Common myeloid progenitor, CD34-positive (primary cell): Measurements from ENCODE around the gene TMEM247.

Experiments used
- CTCF ChIA-PET: fragments of 350-600 bp; sonication (Branson Sonifier 250); formaldehyde crosslinking; loops from one replicate; lab custom pipeline; 2021; ENCODE audit warnings: antibody characterized with exemption; lab: Charles Lee
- POLR2A ChIA-PET: fragments of 350-600 bp; sonication (Branson Sonifier 250); formaldehyde crosslinking; loops from one replicate; lab custom pipeline; 2021; ENCODE audit warnings: antibody characterized with exemption; lab: Charles Lee
- DNase-seq, 3 donors: peaks; one replicate each; pipeline versions ENCODE4 v3.0.0 to v3.0.0-alpha.2; 2013
- H3K27ac ChIP-seq, 2 experiments: 1 replicate in 1 of 2; 2 replicates in 1 of 2; pipeline ENCODE4 v1.7.0; 2013; ENCODE audit warnings: inconsistent platforms in 2 of 2, low read length in 2 of 2, mild to moderate bottlenecking in 2 of 2, low read depth in 1 of 2, moderate library complexity in 1 of 2; ENCODE audit not compliant: severe bottlenecking in 2 of 2, insufficient read depth in 1 of 2, poor library complexity in 1 of 2
- H3K27me3 ChIP-seq, 5 experiments: replicated peaks in 2 of 5; 1 replicate in 3 of 5; 2 replicates in 2 of 5; pipeline versions ENCODE4 v1.6.1 to v1.7.0; 2013; ENCODE audit warnings: low read length in 4 of 5, mild to moderate bottlenecking in 2 of 5, moderate library complexity in 2 of 5, inconsistent platforms in 1 of 5; ENCODE audit not compliant: insufficient read depth in 5 of 5, control insufficient read depth in 4 of 5
- H3K36me3 ChIP-seq, 4 experiments: 1 replicate in 2 of 4; 2 replicates in 2 of 4; pipeline versions ENCODE4 v1.6.1 to v1.7.0; 2013; ENCODE audit warnings: low read length in 3 of 4, control low read depth in 1 of 4, mild to moderate bottlenecking in 1 of 4; ENCODE audit not compliant: control insufficient read depth in 4 of 4, insufficient read depth in 4 of 4
- H3K4me1 ChIP-seq, 4 experiments: 1 replicate in 3 of 4; 2 replicates in 1 of 4; pipeline versions ENCODE4 v1.6.1 to v1.7.1; 2013; ENCODE audit warnings: low read length in 3 of 4, mild to moderate bottlenecking in 3 of 4, control low read depth in 1 of 4, inconsistent platforms in 1 of 4, moderate library complexity in 1 of 4; ENCODE audit not compliant: control insufficient read depth in 4 of 4, insufficient read depth in 4 of 4; ENCODE audit errors: control extremely low read depth in 1 of 4
- H3K4me3 ChIP-seq, 7 experiments: 1 replicate in 4 of 7; 2 replicates in 3 of 7; pipeline versions ENCODE4 v1.5.1 to v1.7.0; 2013; ENCODE audit warnings: mild to moderate bottlenecking in 7 of 7, low read length in 6 of 7, moderate library complexity in 6 of 7, inconsistent platforms in 2 of 7, low read depth in 2 of 7, control low read depth in 1 of 7; ENCODE audit not compliant: insufficient read depth in 4 of 7, control insufficient read depth in 1 of 7; ENCODE audit errors: extremely low read depth in 1 of 7
- H3K9me3 ChIP-seq, 5 experiments: 1 replicate in 4 of 5; 2 replicates in 1 of 5; pipeline versions ENCODE4 v1.6.1 to v1.7.1; 2013; ENCODE audit warnings: low read length in 4 of 5, mild to moderate bottlenecking in 2 of 5, inconsistent platforms in 1 of 5, low read depth in 1 of 5, moderate library complexity in 1 of 5; ENCODE audit not compliant: control insufficient read depth in 4 of 5, insufficient read depth in 2 of 5; ENCODE audit errors: control extremely low read depth in 1 of 5
- WGBS: methylation state at CpG from one replicate; pipeline ENCODE4 v1.1.5; 2013; ENCODE audit not compliant: insufficient coverage; 5-methylcytosine and 5-hydroxymethylcytosine counted together

TMEM247 gene

DNA sequence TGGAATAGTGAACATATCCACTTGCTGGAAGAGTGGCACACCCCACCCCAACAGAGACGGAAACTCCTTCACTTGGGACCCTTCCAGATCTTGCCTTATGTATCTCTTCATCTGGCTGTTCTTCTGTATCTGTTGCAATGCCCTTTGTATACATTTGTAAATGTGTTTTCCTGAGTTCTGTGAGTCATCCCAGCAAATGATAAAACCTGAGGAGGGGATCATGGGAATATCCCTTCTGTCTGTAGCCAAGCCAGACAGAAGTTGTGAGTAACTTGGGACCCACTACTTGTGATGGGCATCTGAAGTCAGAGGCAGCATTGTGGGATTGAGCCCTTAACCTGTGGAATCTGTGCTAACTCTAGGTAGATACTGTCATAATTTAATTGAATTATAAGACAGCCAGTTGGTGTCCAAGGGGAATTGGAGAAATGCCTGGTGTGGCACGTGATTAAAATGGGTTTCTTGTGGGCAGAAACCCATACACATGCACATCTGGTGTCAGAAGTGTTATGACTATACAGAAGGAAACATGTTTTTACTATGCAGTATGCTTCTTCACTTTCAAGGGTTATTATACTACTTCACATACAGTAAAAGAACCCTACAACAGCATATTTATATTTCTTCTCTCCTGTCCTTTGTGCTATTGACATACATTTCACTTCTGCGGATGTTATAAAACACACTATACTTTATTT is 32.3 kb upstream of the TMEM247 start:
- no peaks in the 10 kb centered on the region for H3K4me1 ChIP-seq
- no peak for DNase-seq
- CTCF ChIA-PET, result interaction anchor here (1.1 kb wide), 1 partner anchor 110 kb away, joined by 3 read pairs; no protein-coding TSS in a partner anchor

DNA sequence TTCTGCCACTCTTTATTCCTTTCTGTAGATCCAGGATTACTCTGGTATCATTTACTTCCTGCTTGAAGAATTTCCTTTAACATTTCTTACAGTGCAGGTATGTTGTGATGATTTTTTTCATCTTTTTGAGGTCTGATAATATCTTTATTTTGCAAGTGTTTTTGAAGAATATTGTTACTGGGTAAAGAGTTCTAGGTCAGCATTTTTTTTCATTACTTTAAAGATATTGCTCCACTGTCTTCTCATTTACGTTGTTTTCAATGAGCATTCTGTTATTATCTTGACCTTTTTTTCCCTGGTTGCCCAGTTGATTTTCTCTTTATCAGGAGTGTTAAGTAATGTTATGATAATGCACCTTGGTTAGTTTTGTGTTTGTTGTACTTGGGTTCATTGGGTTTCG is 31.7 kb upstream of the TMEM247 start:
- Histone ChIP-seq H3K4me3 (no peak overlapping the region), H3K27ac (no peak overlapping the region), H3K36me3 (no peaks in the 10 kb centered on the region), H3K9me3 (peaks cover 0 to 7% (median 2%) of the 10 kb centered on the region in 5 experiments), H3K4me1 (no peaks in the 10 kb centered on the region), H3K27me3 (no peaks in the 10 kb centered on the region)
- ChIA-PET CTCF (interaction anchor here (1.1 kb wide), 1 partner anchor 15 kb away, joined by 3 read pairs; no protein-coding TSS in a partner anchor), POLR2A (no interaction called here)
- DNase-seq, result no peak
- WGBS, result no CpG with 5 or more reads among the region's 2 CpGs

More for the DNA sequence above, 32.3 kb upstream of the TMEM247 start:
- Histone ChIP-seq H3K36me3 (no peaks in the 10 kb centered on the region), H3K27ac (no peak overlapping the region), H3K27me3 (no peaks in the 10 kb centered on the region), H3K9me3 (peaks cover 0 to 7% (median 2%) of the 10 kb centered on the region in 5 experiments), H3K4me3 (no peak overlapping the region)
- POLR2A ChIA-PET, result no interaction called here
- WGBS, result no CpG with 5 or more reads among the region's 3 CpGs

- peaks cover 0 to 7% (median 2%) of the 10 kb centered on the region in 5 experiments for H3K9me3 ChIP-seq
- H3K4me1 ChIP-seq, result no peaks in the 10 kb centered on the region
- no peaks in the 10 kb centered on the region for H3K27me3 ChIP-seq
- DNase-seq, result no peak
- no peak overlapping the region for H3K27ac ChIP-seq
- ChIA-PET CTCF (interaction anchor here (1.1 kb wide), 2 partner anchors 12 to 14 kb away, joined by 3 read pairs; no protein-coding TSS in a partner anchor), POLR2A (no interaction called here)
- 90% methylated on average over 3 of the region's 6 CpGs for WGBS
- H3K36me3 ChIP-seq, result no peaks in the 10 kb centered on the region
- no peak overlapping the region for H3K4me3 ChIP-seq
Observed at GRCh38 chr2:46448111-46448510, 31.3 kb upstream of the TMEM247 start.

GRCh38 chr2:46448641-46449040 is 30.7 kb upstream of the TMEM247 start:
- Histone ChIP-seq H3K36me3 (no peaks in the 10 kb centered on the region), H3K9me3 (peaks cover 0 to 7% (median 2%) of the 10 kb centered on the region in 5 experiments), H3K27me3 (no peaks in the 10 kb centered on the region), H3K4me3 (no peak overlapping the region), H3K27ac (no peak overlapping the region), H3K4me1 (no peaks in the 10 kb centered on the region)
- DNase-seq, result no peak
- CTCF ChIA-PET, result interaction anchor here (1.1 kb wide), 2 partner anchors 12 to 14 kb away, joined by 3 read pairs; no protein-coding TSS in a partner anchor
- POLR2A ChIA-PET, result no interaction called here

GRCh38 chr2:46449700-46450099 is 29.7 kb upstream of the TMEM247 start:
- no peak for DNase-seq
- Histone ChIP-seq H3K27me3 (no peaks in the 10 kb centered on the region), H3K4me3 (no peak overlapping the region), H3K27ac (no peak overlapping the region), H3K4me1 (no peaks in the 10 kb centered on the region), H3K9me3 (peaks cover 0 to 6% (median 2%) of the 10 kb centered on the region in 5 experiments), H3K36me3 (no peaks in the 10 kb centered on the region)
- CTCF ChIA-PET, result interaction anchor here (1.4 kb wide), 1 partner anchor 437 kb away, joined by 3 read pairs; no protein-coding TSS in a partner anchor
- POLR2A ChIA-PET, result no interaction called here

DNA sequence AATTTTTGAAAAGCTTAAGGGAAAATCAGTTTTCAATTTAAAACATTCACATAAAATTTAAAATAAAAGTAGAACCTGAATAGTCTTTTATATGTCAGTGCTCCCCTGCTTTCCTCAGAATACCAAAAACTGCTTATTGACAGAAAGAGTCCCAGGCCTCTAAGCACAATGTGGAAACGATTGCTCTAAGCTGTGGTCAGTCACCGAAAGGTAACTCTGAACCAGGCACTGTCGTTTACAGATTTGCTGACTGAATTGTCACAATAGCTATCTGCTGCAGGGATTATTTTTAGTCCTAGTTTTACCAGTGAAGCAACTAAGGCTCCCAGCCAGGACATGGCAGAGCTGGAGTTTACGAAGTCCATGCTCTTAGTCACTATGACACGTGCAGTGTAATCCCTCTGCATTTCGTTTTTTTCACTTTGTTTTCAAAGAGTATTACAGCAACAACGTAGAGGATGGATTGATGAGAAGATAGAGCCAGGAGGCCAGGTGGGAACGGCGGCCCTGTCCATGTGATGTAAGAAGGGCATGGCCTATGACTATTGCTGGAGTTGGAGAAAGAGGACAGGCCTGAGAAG is 28.1 kb upstream of the TMEM247 start:
- H3K4me3 ChIP-seq, result no peak overlapping the region
- CTCF ChIA-PET, result interaction anchor here (0.8 to 1.4 kb wide), 3 partner anchors 201 to 460 kb away, joined by 3 read pairs; no protein-coding TSS in a partner anchor
- no peaks in the 10 kb centered on the region for H3K4me1 ChIP-seq
- POLR2A ChIA-PET, result no interaction called here
- H3K9me3 ChIP-seq, result peaks cover 0 to 5% (median 0%) of the 10 kb centered on the region in 5 experiments
- DNase-seq, result no peak
- no peak overlapping the region for H3K27ac ChIP-seq
- WGBS, result 96% methylated on average over 8 of the region's 9 CpGs
- H3K36me3 ChIP-seq, result no peaks in the 10 kb centered on the region
- no peaks in the 10 kb centered on the region for H3K27me3 ChIP-seq

- POLR2A ChIA-PET, result no interaction called here
Observed at GRCh38 chr2:46456789-46457188, 22.6 kb upstream of the TMEM247 start.

More at GRCh38 chr2:46456789-46457188, 22.6 kb upstream of the TMEM247 start:
- H3K9me3 ChIP-seq, result no peaks in the 10 kb centered on the region
- H3K4me1 ChIP-seq, result peaks cover 0 to 24% (median 12%) of the 10 kb centered on the region in 4 experiments
- DNase-seq, result no peak
- 100% methylated on average over 5 of the region's 7 CpGs for WGBS
- H3K36me3 ChIP-seq, result no peaks in the 10 kb centered on the region
- H3K4me3 ChIP-seq, result no peak overlapping the region
- no peak overlapping the region for H3K27ac ChIP-seq
- no peaks in the 10 kb centered on the region for H3K27me3 ChIP-seq
- CTCF ChIA-PET, result interaction anchor here (0.7 to 1.5 kb wide), 3 partner anchors 109 to 464 kb away, joined by 3 to 4 read pairs (median 3); no protein-coding TSS in a partner anchor
